ENCODE data around the gene LYST.
A peak's percentile ranks its signal among the peaks of the same experiment; 100 is the strongest.
"Not testable (repeated sequence)": the region's sequence is repeated elsewhere in the genome, so short reads cannot be mapped to it uniquely, and the experiment has no call there.

The LYST gene

GRCh38 chr1:235854347-235854746, 12.4 kb downstream of the LYST start:
- Histone ChIP-seq H3K4me1 (ENCODE audit: control insufficient read depth, insufficient read depth, low read length) (peaks cover 31% of the 10 kb centered on the region), H3K36me3 (ENCODE audit: insufficient read depth, low read length) (peaks cover 4% of the 10 kb centered on the region), H3K4me3 (ENCODE audit: low read length) (no peak overlapping the region), H3K4me2 (ENCODE audit: low read length) (no peak overlapping the region), H3K9ac (ENCODE audit: low read depth, low read length) (no peak overlapping the region), H3K9me3 (replicated peaks; ENCODE audit: low read length) (no peaks in the 10 kb centered on the region), H3K27me3 (ENCODE audit: control insufficient read depth, insufficient read depth, low read length) (no peaks in the 10 kb centered on the region)

GRCh38 chr1:235853653-235854052, 13.1 kb downstream of the LYST start:
- peaks cover 3% of the 10 kb centered on the region for H3K36me3 ChIP-seq (ENCODE audit: insufficient read depth, low read length)
- peaks cover 26% of the 10 kb centered on the region for H3K4me1 ChIP-seq (ENCODE audit: control insufficient read depth, insufficient read depth, low read length)
- no peak overlapping the region for H3K9ac ChIP-seq (ENCODE audit: low read depth, low read length)
- no peak overlapping the region for H3K4me2 ChIP-seq (ENCODE audit: low read length)
- H3K4me3 ChIP-seq (ENCODE audit: low read length) = no peak overlapping the region
- no peaks in the 10 kb centered on the region for H3K9me3 ChIP-seq (replicated peaks; ENCODE audit: low read length)
- no peaks in the 10 kb centered on the region for H3K27me3 ChIP-seq (ENCODE audit: control insufficient read depth, insufficient read depth, low read length)

- Histone ChIP-seq H3K9ac (ENCODE audit: low read depth, low read length) (no peak overlapping the region), H3K36me3 (ENCODE audit: insufficient read depth, low read length) (no peaks in the 10 kb centered on the region), H3K27me3 (ENCODE audit: control insufficient read depth, insufficient read depth, low read length) (no peaks in the 10 kb centered on the region), H3K4me1 (ENCODE audit: control insufficient read depth, insufficient read depth, low read length) (peaks cover 19% of the 10 kb centered on the region), H3K4me2 (ENCODE audit: low read length) (no peak overlapping the region), H3K9me3 (replicated peaks; ENCODE audit: low read length) (no peaks in the 10 kb centered on the region), H3K4me3 (ENCODE audit: low read length) (no peak overlapping the region)
Observed at GRCh38 chr1:235852887-235853286, 13.8 kb downstream of the LYST start.

- no peaks in the 10 kb centered on the region for H3K27me3 ChIP-seq (ENCODE audit: control insufficient read depth, insufficient read depth, low read length)
- H3K9ac ChIP-seq (ENCODE audit: low read depth, low read length) = no peak overlapping the region
- H3K36me3 ChIP-seq (ENCODE audit: insufficient read depth, low read length) = no peaks in the 10 kb centered on the region
- H3K4me3 ChIP-seq (ENCODE audit: low read length) = no peak overlapping the region
- H3K4me1 ChIP-seq (ENCODE audit: control insufficient read depth, insufficient read depth, low read length) = peaks cover 11% of the 10 kb centered on the region
- no peaks in the 10 kb centered on the region for H3K9me3 ChIP-seq (replicated peaks; ENCODE audit: low read length)
- no peak overlapping the region for H3K4me2 ChIP-seq (ENCODE audit: low read length)
Observed at GRCh38 chr1:235851939-235852338, 14.8 kb downstream of the LYST start.

- H3K27me3 ChIP-seq (ENCODE audit: control insufficient read depth, insufficient read depth, low read length); H3K36me3 ChIP-seq (ENCODE audit: insufficient read depth, low read length); H3K9me3 ChIP-seq (replicated peaks; ENCODE audit: low read length); H3K4me3 ChIP-seq (ENCODE audit: low read length); H3K9ac ChIP-seq (ENCODE audit: low read depth, low read length); H3K4me1 ChIP-seq (ENCODE audit: control insufficient read depth, insufficient read depth, low read length); H3K4me2 ChIP-seq (ENCODE audit: low read length): not testable (repeated sequence)
Observed at GRCh38 chr1:235848251-235848650, 18.5 kb downstream of the LYST start.

GRCh38 chr1:235845656-235846107, 21.0 kb downstream of the LYST start:
- not testable (repeated sequence) for H3K4me1 ChIP-seq (ENCODE audit: control insufficient read depth, insufficient read depth, low read length); H3K27me3 ChIP-seq (ENCODE audit: control insufficient read depth, insufficient read depth, low read length); H3K4me2 ChIP-seq (ENCODE audit: low read length); H3K9ac ChIP-seq (ENCODE audit: low read depth, low read length); H3K36me3 ChIP-seq (ENCODE audit: insufficient read depth, low read length); H3K4me3 ChIP-seq (ENCODE audit: low read length); H3K9me3 ChIP-seq (replicated peaks; ENCODE audit: low read length)

GRCh38 chr1:235844776-235845175, 21.9 kb downstream of the LYST start:
- H3K9ac ChIP-seq (ENCODE audit: low read depth, low read length) = no peak overlapping the region
- peaks cover 3% of the 10 kb centered on the region for H3K4me1 ChIP-seq (ENCODE audit: control insufficient read depth, insufficient read depth, low read length)
- no peak overlapping the region for H3K4me3 ChIP-seq (ENCODE audit: low read length)
- no peaks in the 10 kb centered on the region for H3K36me3 ChIP-seq (ENCODE audit: insufficient read depth, low read length)
- H3K27me3 ChIP-seq (ENCODE audit: control insufficient read depth, insufficient read depth, low read length) = no peaks in the 10 kb centered on the region
- no peaks in the 10 kb centered on the region for H3K9me3 ChIP-seq (replicated peaks; ENCODE audit: low read length)
- no peak overlapping the region for H3K4me2 ChIP-seq (ENCODE audit: low read length)

GRCh38 chr1:235843461-235843961, 23.2 kb downstream of the LYST start:
- Histone ChIP-seq H3K36me3 (ENCODE audit: insufficient read depth, low read length) (no peaks in the 10 kb centered on the region), H3K4me2 (ENCODE audit: low read length) (no peak overlapping the region), H3K27me3 (ENCODE audit: control insufficient read depth, insufficient read depth, low read length) (no peaks in the 10 kb centered on the region), H3K9me3 (replicated peaks; ENCODE audit: low read length) (no peaks in the 10 kb centered on the region), H3K4me1 (ENCODE audit: control insufficient read depth, insufficient read depth, low read length) (peaks cover 3% of the 10 kb centered on the region), H3K4me3 (ENCODE audit: low read length) (no peak overlapping the region), H3K9ac (ENCODE audit: low read depth, low read length) (no peak overlapping the region)

GRCh38 chr1:235841938-235842545, 24.7 kb downstream of the LYST start:
- Histone ChIP-seq H3K4me2 (ENCODE audit: low read length) (no peak overlapping the region), H3K9ac (ENCODE audit: low read depth, low read length) (no peak overlapping the region), H3K4me3 (ENCODE audit: low read length) (no peak overlapping the region), H3K27me3 (ENCODE audit: control insufficient read depth, insufficient read depth, low read length) (no peaks in the 10 kb centered on the region), H3K9me3 (replicated peaks; ENCODE audit: low read length) (no peaks in the 10 kb centered on the region), H3K36me3 (ENCODE audit: insufficient read depth, low read length) (no peaks in the 10 kb centered on the region), H3K4me1 (ENCODE audit: control insufficient read depth, insufficient read depth, low read length) (peaks cover 3% of the 10 kb centered on the region)

- Histone ChIP-seq H3K4me1 (ENCODE audit: control insufficient read depth, insufficient read depth, low read length) (peaks cover 4% of the 10 kb centered on the region), H3K9me3 (replicated peaks; ENCODE audit: low read length) (no peaks in the 10 kb centered on the region), H3K36me3 (ENCODE audit: insufficient read depth, low read length) (no peaks in the 10 kb centered on the region), H3K27me3 (ENCODE audit: control insufficient read depth, insufficient read depth, low read length) (no peaks in the 10 kb centered on the region), H3K9ac (ENCODE audit: low read depth, low read length) (no peak overlapping the region), H3K4me2 (ENCODE audit: low read length) (no peak overlapping the region), H3K4me3 (ENCODE audit: low read length) (no peak overlapping the region)
Observed at GRCh38 chr1:235838021-235838420, 28.7 kb downstream of the LYST start.

GRCh38 chr1:235835226-235835625, 31.5 kb downstream of the LYST start:
- Histone ChIP-seq H3K36me3 (ENCODE audit: insufficient read depth, low read length) (no peaks in the 10 kb centered on the region), H3K4me3 (ENCODE audit: low read length) (peak overlapping the region; percentile 7), H3K9ac (ENCODE audit: low read depth, low read length) (no peak overlapping the region), H3K27me3 (ENCODE audit: control insufficient read depth, insufficient read depth, low read length) (no peaks in the 10 kb centered on the region), H3K4me1 (ENCODE audit: control insufficient read depth, insufficient read depth, low read length) (peaks cover 6% of the 10 kb centered on the region), H3K9me3 (replicated peaks; ENCODE audit: low read length) (no peaks in the 10 kb centered on the region), H3K4me2 (ENCODE audit: low read length) (peak overlapping the region; percentile 60)

- Histone ChIP-seq H3K9me3 (replicated peaks; ENCODE audit: low read length) (no peaks in the 10 kb centered on the region), H3K36me3 (ENCODE audit: insufficient read depth, low read length) (peaks cover 6% of the 10 kb centered on the region), H3K27me3 (ENCODE audit: control insufficient read depth, insufficient read depth, low read length) (no peaks in the 10 kb centered on the region), H3K4me2 (ENCODE audit: low read length) (no peak overlapping the region), H3K4me3 (ENCODE audit: low read length) (no peak overlapping the region), H3K9ac (ENCODE audit: low read depth, low read length) (no peak overlapping the region), H3K4me1 (ENCODE audit: control insufficient read depth, insufficient read depth, low read length) (peaks cover 6% of the 10 kb centered on the region)
Observed at GRCh38 chr1:235834620-235835019, 32.1 kb downstream of the LYST start.

Data from skeletal muscle satellite cell (primary cell).